Retinal pigment epithelial cell (primary cell): ENCODE measurements around the gene PDE4B.

ENCODE experiments used
- DNase-seq: peaks from one replicate; pipeline ENCODE4 v3.0.0-alpha.2; 2010; ENCODE audit warnings: low read depth
- H3K4me3 ChIP-seq: 2 replicates; pipeline ENCODE4 v1.5.1; 2011; ENCODE audit warnings: mild to moderate bottlenecking, low read length, control low read depth, moderate library complexity
- CTCF ChIP-seq: conservative IDR thresholded peaks from 2 replicates; pipeline ENCODE4 v1.5.1; 2011; ENCODE audit warnings: low read depth, low read length, control low read depth, inconsistent platforms

PDE4B gene

DNA sequence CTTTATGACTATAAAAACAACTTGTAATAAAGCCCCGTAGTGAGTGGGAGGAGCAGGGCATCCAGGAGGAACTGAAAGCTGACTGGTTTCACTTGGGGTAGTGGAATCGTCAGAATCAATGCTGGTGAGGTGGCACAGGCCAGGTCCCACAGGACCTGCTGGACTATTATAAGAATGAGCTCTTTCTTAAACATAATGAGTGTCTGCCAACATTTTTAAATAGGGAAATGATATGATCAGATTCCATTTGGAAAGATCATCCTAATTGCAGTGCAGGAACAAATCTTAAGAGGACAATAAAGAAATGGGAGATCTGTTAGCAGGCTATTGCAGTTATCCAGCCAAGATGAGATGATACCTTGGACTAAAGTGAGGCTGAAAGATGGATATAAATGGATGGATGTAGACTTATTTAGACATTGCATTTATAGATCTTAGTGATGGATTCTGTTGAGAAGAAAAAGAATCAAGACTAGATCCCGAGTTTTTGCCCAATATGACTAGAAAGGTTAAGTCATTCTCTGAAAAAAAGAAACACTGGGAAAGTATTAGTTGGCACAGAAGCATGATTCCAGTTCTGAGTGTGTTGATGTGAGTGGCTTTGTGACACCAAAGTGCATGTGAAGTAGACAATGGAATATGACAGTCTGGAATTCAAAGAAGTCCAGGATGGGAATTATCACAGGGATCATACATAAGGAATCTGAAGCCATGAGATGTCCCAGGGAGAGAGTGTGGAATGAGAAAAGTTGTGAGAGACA is 587.9 kb downstream of the PDE4B start:
- TF ChIP-seq CTCF, result no peak
- no peak for DNase-seq
- no peak overlapping the region for H3K4me3 ChIP-seq

DNA sequence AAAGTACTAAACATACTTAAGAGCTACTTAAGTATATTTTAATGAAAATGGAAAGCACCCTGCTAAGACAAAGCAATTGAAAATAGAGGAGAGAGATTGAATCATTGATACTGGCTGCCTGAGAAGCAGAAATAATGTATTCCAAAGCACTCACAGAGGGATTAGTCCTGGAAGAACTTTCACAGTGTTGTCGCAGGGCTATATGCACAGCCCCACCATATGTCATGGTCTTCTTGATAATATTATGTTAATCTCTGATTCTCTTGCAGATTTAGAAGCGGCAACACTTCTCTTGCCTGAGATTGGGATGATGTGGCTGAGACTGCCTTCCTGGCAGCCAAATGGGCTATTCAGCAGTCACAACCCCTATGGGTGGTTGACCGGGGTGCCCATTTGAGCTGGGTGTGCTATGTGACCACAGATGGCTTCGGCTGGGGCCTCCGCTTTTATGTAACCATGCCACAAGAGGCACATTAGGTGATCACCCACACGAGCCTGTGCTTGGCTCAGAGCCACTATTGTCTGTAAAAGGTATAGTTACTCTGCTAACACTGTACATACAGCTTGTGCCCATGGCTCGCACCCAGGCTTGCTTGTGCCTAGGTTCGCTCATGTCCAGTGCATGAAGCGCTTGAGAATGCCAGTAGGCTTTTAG is 589.1 kb downstream of the PDE4B start:
- no peak for TF ChIP-seq CTCF
- no peak for DNase-seq
- no peak overlapping the region for H3K4me3 ChIP-seq

DNA sequence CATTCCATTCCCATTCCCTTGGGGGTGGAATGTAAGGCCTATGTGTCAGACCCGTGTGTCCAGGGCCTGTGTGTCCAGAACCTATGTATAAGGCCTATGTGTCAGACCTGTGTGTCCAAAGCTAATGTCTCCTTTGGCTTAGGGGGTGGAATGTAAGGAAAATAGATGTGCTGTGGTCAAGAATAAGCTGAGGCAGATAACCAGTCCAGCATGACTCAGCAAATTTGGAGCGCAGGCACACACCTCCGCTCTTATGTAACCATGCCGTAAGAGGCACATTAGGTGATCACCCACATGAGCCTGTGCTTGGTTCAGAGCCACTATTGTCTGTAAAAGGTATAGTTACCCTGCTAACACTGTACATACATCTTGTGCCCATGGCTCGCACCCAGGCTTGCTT is 590.5 kb downstream of the PDE4B start:
- DNase-seq, result no peak
- H3K4me3 ChIP-seq, result no peak overlapping the region
- no peak for TF ChIP-seq CTCF

GRCh38 chr1:66383611-66384010 is 590.9 kb downstream of the PDE4B start:
- TF ChIP-seq CTCF, result no peak
- DNase-seq, result no peak
- no peak overlapping the region for H3K4me3 ChIP-seq

DNA sequence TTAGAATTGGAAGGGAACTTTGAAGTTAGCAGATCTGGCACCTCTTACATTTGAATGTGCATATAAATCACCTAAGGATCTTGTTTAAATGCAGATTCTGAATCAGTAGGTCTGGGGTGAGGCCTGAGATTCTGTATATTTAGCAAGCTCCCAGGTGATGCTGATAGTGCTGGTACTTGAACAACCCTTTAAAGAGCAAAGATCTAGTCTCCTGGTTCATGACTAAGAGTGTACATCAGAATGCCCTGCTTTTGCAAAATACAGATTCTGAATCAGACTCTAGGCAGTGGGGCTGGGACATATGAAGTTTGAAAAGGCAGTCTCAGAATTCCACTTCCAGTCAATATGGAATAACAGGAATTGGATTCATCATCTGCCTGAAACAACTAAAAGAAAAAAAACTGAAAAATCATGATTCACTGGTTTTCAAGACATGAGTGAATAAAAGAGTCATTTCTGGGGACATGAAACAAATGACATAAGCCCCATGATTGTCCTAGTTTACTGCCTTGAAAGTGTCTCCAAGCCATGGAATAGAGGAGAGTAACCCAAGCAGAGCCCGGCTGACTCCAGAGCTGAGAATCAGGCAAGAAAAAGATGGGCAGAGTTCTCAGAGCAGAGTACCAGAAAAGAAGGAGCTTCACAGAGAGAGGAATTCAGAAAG is 591.7 kb downstream of the PDE4B start:
- no peak overlapping the region for H3K4me3 ChIP-seq
- DNase-seq, result no peak
- TF ChIP-seq CTCF, result no peak

GRCh38 chr1:66386712-66387111 is 594.0 kb downstream of the PDE4B start:
- DNase-seq, result no peak
- H3K4me3 ChIP-seq, result no peak overlapping the region
- TF ChIP-seq CTCF, result no peak
